CD14-positive monocyte (primary cell): ENCODE data around the gene SPEM2. TPM values are rescaled to one million over a fixed set of nuclear protein-coding genes. Genes with fewer than 3 reads are reported as not detected.

Experiments
- DNase-seq, 3 donors: peaks; one replicate each; pipeline ENCODE4 v3.0.0-alpha.2; 2011 to 2022
- H2AFZ ChIP-seq: 2 replicates; pipeline ENCODE4 v1.6.0; 2012; ENCODE audit warnings: mild to moderate bottlenecking, low read depth, low read length, inconsistent platforms; ENCODE audit not compliant: insufficient read depth, poor library complexity, severe bottlenecking
- H3K27ac ChIP-seq, 2 donors: 1 replicate in 1 of 2; 2 replicates in 1 of 2; pipeline ENCODE4 v1.5.1; 2012 to 2013; ENCODE audit warnings: low read length in 2 of 2, control low read depth in 1 of 2, inconsistent platforms in 1 of 2, low read depth in 1 of 2, mild to moderate bottlenecking in 1 of 2
- H3K27me3 ChIP-seq, 2 donors: one replicate each; pipeline versions ENCODE4 v1.6.0 to v1.6.1; 2011 to 2013; ENCODE audit warnings: low read length in 2 of 2; ENCODE audit not compliant: control insufficient read depth in 2 of 2, insufficient read depth in 2 of 2
- H3K36me3 ChIP-seq, 2 donors: replicated peaks in 1 of 2; 1 replicate in 1 of 2; 2 replicates in 1 of 2; pipeline versions ENCODE4 v1.5.1 to v1.6.1; 2012 to 2013; ENCODE audit warnings: low read length in 2 of 2, control low read depth in 1 of 2, inconsistent platforms in 1 of 2, mild to moderate bottlenecking in 1 of 2; ENCODE audit not compliant: insufficient read depth in 2 of 2, control insufficient read depth in 1 of 2
- H3K4me1 ChIP-seq, 2 donors: 1 replicate in 1 of 2; 2 replicates in 1 of 2; pipeline versions ENCODE4 v1.5.1 to v1.6.1; 2012 to 2013; ENCODE audit warnings: low read length in 2 of 2, control low read depth in 1 of 2, inconsistent platforms in 1 of 2, mild to moderate bottlenecking in 1 of 2, moderate library complexity in 1 of 2; ENCODE audit not compliant: insufficient read depth in 2 of 2, control insufficient read depth in 1 of 2
- H3K4me2 ChIP-seq: replicated peaks from 2 replicates; pipeline ENCODE3; 2012; ENCODE audit warnings: low read length, moderate library complexity, mild to moderate bottlenecking; ENCODE audit not compliant: poor library complexity, severe bottlenecking; ENCODE audit errors: extremely low read depth
- H3K4me3 ChIP-seq, 3 experiments: fragments of 200-600 bp in 1 of 3; sonication (generic) in 1 of 3; replicated peaks in 1 of 3; 1 replicate in 2 of 3; 2 replicates in 1 of 3; pipeline ENCODE4 v1.5.1; 2011 to 2013; ENCODE audit warnings: low read length in 3 of 3, mild to moderate bottlenecking in 3 of 3, control low read depth in 2 of 3, low read depth in 2 of 3, inconsistent platforms in 1 of 3, moderate library complexity in 1 of 3
- H3K79me2 ChIP-seq: 2 replicates; pipeline ENCODE4 v1.6.0; 2012; ENCODE audit warnings: mild to moderate bottlenecking, control low read depth, inconsistent platforms, low read length, moderate library complexity; ENCODE audit not compliant: insufficient read depth
- H3K9ac ChIP-seq: 2 replicates; pipeline ENCODE4 v1.6.0; 2017; ENCODE audit warnings: low read length, mild to moderate bottlenecking; ENCODE audit not compliant: insufficient read depth, poor library complexity, severe bottlenecking
- H3K9me3 ChIP-seq, 2 donors: replicated peaks in 1 of 2; 1 replicate in 1 of 2; 2 replicates in 1 of 2; pipeline versions ENCODE4 v1.5.1 to v1.6.1; 2012 to 2013; ENCODE audit warnings: low read length in 2 of 2, control low read depth in 1 of 2; ENCODE audit not compliant: control insufficient read depth in 1 of 2, insufficient read depth in 1 of 2
- H4K20me1 ChIP-seq: 2 replicates; pipeline ENCODE4 v1.6.0; 2012; ENCODE audit warnings: mild to moderate bottlenecking, low read length, control low read depth, moderate library complexity; ENCODE audit not compliant: insufficient read depth
- H3K27ac Mint-ChIP-seq, 7 donors: one replicate each; pipeline ENCODE4 v1.8.0; 2020; ENCODE audit warnings: mild to moderate bottlenecking in 7 of 7, mixed read lengths in 7 of 7, moderate library complexity in 6 of 7, inconsistent platforms in 2 of 7
- H3K27me3 Mint-ChIP-seq, 3 donors: one replicate each; pipeline ENCODE4 v1.8.0; 2021 to 2022; ENCODE audit warnings: low read depth in 3 of 3, mild to moderate bottlenecking in 3 of 3, mixed read lengths in 3 of 3, moderate library complexity in 3 of 3, inconsistent platforms in 1 of 3
- H3K36me3 Mint-ChIP-seq, 2 donors: one replicate each; pipeline ENCODE4 v1.8.0; 2020; ENCODE audit warnings: mixed read lengths in 2 of 2, inconsistent platforms in 1 of 2, mild to moderate bottlenecking in 1 of 2
- H3K4me1 Mint-ChIP-seq: one replicate; pipeline ENCODE4 v1.8.0; 2020; ENCODE audit warnings: mild to moderate bottlenecking, mixed read lengths
- H3K4me3 Mint-ChIP-seq, 2 donors: one replicate each; pipeline ENCODE4 v1.8.0; 2020; ENCODE audit warnings: mild to moderate bottlenecking in 2 of 2, mixed read lengths in 2 of 2, moderate library complexity in 1 of 2
- H3K9me3 Mint-ChIP-seq, 7 donors: one replicate each; pipeline ENCODE4 v1.8.0; 2020 to 2022; ENCODE audit warnings: mixed read lengths in 7 of 7, mild to moderate bottlenecking in 6 of 7, moderate library complexity in 6 of 7, inconsistent platforms in 2 of 7
- WGBS: methylation state at CpG from one replicate; pipeline ENCODE4 v1.1.5; 2013; ENCODE audit warnings: missing lambda C conversion rate; ENCODE audit not compliant: insufficient coverage; 5-methylcytosine and 5-hydroxymethylcytosine counted together
- intact Hi-C, 2 donors: fragments of 100-400 bp; cut with micrococcal nuclease; formaldehyde crosslinking; loops; one replicate each; pipeline versions ENCODE4 v1.15.0 to v1.15.1; 2023
- polyA plus RNA-seq, 3 donors: library from polyadenylated mRNA; depleted of rRNA in 1 of 3; unstranded in 2 of 3; stranded (reverse) in 1 of 3; fragments of 300-500 nt in 2 of 3; fragments of >200 nt in 1 of 3; fragmentation: Illumina TruSeq in 2 of 3; gene quantifications; 1 replicate in 2 of 3; 2 replicates in 1 of 3; pipeline ENCODE4 v1.2.3, GENCODE V29; 2012 to 2021
- TF ChIP-seq, protein P1 (sequence below): fragments of 200-600 bp; IDR thresholded peaks from one replicate; pipeline ENCODE4 v1.8.0; 2022; ENCODE audit warnings: antibody characterized with exemption, mild to moderate bottlenecking

The SPEM2 gene
- polyA plus RNA-seq, 3 donors: not detected

DNA sequence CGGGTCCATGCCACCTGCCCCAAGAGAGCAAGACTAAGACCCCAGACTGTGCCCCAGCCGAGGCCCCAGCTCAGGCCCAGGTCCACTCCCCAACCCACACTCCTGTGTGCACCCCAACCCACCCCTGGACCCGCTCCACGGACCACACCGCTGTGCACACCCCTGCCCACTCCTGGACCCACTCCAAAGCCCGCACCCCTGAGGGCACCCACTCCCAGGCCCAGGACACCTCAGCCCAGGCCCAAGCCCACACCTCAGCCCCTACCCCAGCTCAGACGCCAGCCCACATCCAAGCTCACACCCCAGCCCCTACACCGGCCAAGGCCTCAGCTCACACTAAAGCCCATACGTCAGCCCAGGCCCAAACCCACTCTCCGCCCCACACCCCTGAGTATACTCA is 4.3 kb downstream of the SPEM2 start:
- 96% methylated on average over 10 of the region's 10 CpGs for WGBS
- Mint-ChIP-seq H3K9me3 (no peaks in the 10 kb centered on the region), H3K36me3 (no peaks in the 10 kb centered on the region), H3K27ac (no peak overlapping the region), H3K4me1 (peaks cover under 1% of the 10 kb centered on the region), H3K27me3 (peaks cover 0 to 3% (median 0%) of the 10 kb centered on the region in 3 donors), H3K4me3 (no peak overlapping the region)
- no peak overlapping the region for H3K9ac ChIP-seq
- H3K4me2 ChIP-seq: no peak overlapping the region
- H2AFZ ChIP-seq: no peak overlapping the region
- no peak overlapping the region for H3K27ac ChIP-seq
- no peaks in the 10 kb centered on the region for H4K20me1 ChIP-seq
- TF ChIP-seq, protein P1, sequence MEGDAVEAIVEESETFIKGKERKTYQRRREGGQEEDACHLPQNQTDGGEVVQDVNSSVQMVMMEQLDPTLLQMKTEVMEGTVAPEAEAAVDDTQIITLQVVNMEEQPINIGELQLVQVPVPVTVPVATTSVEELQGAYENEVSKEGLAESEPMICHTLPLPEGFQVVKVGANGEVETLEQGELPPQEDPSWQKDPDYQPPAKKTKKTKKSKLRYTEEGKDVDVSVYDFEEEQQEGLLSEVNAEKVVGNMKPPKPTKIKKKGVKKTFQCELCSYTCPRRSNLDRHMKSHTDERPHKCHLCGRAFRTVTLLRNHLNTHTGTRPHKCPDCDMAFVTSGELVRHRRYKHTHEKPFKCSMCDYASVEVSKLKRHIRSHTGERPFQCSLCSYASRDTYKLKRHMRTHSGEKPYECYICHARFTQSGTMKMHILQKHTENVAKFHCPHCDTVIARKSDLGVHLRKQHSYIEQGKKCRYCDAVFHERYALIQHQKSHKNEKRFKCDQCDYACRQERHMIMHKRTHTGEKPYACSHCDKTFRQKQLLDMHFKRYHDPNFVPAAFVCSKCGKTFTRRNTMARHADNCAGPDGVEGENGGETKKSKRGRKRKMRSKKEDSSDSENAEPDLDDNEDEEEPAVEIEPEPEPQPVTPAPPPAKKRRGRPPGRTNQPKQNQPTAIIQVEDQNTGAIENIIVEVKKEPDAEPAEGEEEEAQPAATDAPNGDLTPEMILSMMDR: no peak
- intact Hi-C loops: loop anchor here in 1 of 2 donors (5.0 to 10.0 kb wide), 3 partner anchors 42 to 255 kb away; partner anchors contain the start of genes SENP3, TP53 and WRAP53
- peaks cover 0 to 3% of the 10 kb centered on the region in 2 donors for H3K4me1 ChIP-seq
- H3K9me3 ChIP-seq: no peaks in the 10 kb centered on the region
- no peaks in the 10 kb centered on the region for H3K36me3 ChIP-seq
- no peaks in the 10 kb centered on the region for H3K79me2 ChIP-seq
- no peaks in the 10 kb centered on the region for H3K27me3 ChIP-seq
- no peak overlapping the region for H3K4me3 ChIP-seq
- DNase-seq: no peak

GRCh38 chr17:7431231-7431630 is 5.8 kb downstream of the SPEM2 start:
- H3K9me3 ChIP-seq: no peaks in the 10 kb centered on the region
- no peak overlapping the region for H3K4me3 ChIP-seq
- peaks cover 4% of the 10 kb centered on the region for H3K79me2 ChIP-seq
- no peaks in the 10 kb centered on the region for H3K36me3 Mint-ChIP-seq
- H3K27ac Mint-ChIP-seq: no peak overlapping the region
- no peaks in the 10 kb centered on the region for H3K27me3 Mint-ChIP-seq
- no peaks in the 10 kb centered on the region for H3K36me3 ChIP-seq
- no peak overlapping the region for H3K4me3 Mint-ChIP-seq
- peaks cover 10 to 12% of the 10 kb centered on the region in 2 donors for H3K4me1 ChIP-seq
- intact Hi-C loops: loop anchor here in 1 of 2 donors (5.0 to 10.0 kb wide), 3 partner anchors 44 to 254 kb away; partner anchors contain the start of genes SENP3, TP53 and WRAP53
- TF ChIP-seq, protein P1: no peak
- H3K27ac ChIP-seq: no peak overlapping the region
- H3K9me3 Mint-ChIP-seq: no peaks in the 10 kb centered on the region
- no peak overlapping the region for H3K9ac ChIP-seq
- no peak overlapping the region for H2AFZ ChIP-seq
- H3K27me3 ChIP-seq: no peaks in the 10 kb centered on the region
- peaks cover 11% of the 10 kb centered on the region for H3K4me1 Mint-ChIP-seq
- H3K4me2 ChIP-seq: no peak overlapping the region
- no peak for DNase-seq
- peaks cover under 1% of the 10 kb centered on the region for H4K20me1 ChIP-seq
- 100% methylated on average over 1 of the region's 1 CpG for WGBS
